ENCODE data around the gene SAMD7.

The SAMD7 gene

DNA sequence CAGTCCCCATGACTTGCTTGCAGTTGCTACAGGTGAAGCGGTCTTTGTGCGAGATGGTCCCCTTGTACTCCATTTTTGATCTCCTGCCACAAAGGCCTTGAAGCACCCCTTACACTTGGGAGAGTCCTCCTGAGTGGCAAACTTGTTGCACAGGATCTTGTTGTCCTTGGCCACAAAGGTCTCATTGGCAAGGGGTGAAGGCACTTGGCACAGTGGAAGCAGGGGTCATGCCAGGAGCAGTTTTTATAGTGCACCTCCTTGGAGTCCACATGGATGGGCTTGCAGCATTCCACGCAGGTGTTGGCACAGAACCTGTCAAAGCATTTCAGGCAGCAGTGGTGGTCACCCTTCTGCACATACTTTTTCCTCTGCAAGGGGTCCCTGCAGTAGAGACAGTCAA, 35.0 kb downstream of the SAMD7 start:
- TF ChIP-seq, protein P1, sequence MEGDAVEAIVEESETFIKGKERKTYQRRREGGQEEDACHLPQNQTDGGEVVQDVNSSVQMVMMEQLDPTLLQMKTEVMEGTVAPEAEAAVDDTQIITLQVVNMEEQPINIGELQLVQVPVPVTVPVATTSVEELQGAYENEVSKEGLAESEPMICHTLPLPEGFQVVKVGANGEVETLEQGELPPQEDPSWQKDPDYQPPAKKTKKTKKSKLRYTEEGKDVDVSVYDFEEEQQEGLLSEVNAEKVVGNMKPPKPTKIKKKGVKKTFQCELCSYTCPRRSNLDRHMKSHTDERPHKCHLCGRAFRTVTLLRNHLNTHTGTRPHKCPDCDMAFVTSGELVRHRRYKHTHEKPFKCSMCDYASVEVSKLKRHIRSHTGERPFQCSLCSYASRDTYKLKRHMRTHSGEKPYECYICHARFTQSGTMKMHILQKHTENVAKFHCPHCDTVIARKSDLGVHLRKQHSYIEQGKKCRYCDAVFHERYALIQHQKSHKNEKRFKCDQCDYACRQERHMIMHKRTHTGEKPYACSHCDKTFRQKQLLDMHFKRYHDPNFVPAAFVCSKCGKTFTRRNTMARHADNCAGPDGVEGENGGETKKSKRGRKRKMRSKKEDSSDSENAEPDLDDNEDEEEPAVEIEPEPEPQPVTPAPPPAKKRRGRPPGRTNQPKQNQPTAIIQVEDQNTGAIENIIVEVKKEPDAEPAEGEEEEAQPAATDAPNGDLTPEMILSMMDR (IDR thresholded peaks at IDR 0.05; ENCODE audit: insufficient read depth, low read length, poor library complexity, severe bottlenecking) = no peak
- H3K4me3 ChIP-seq (replicated peaks; ENCODE audit: low read depth, low read length) = no peak overlapping the region
- no peaks in the 10 kb centered on the region for H3K27me3 ChIP-seq (replicated peaks; ENCODE audit: control insufficient read depth, insufficient read depth, low read length)
- no peak for DNase-seq (ENCODE audit: extremely low read depth, insufficient read length)
- no peaks in the 10 kb centered on the region for H3K36me3 ChIP-seq (ENCODE audit: control insufficient read depth, insufficient read depth, low read length)

DNA sequence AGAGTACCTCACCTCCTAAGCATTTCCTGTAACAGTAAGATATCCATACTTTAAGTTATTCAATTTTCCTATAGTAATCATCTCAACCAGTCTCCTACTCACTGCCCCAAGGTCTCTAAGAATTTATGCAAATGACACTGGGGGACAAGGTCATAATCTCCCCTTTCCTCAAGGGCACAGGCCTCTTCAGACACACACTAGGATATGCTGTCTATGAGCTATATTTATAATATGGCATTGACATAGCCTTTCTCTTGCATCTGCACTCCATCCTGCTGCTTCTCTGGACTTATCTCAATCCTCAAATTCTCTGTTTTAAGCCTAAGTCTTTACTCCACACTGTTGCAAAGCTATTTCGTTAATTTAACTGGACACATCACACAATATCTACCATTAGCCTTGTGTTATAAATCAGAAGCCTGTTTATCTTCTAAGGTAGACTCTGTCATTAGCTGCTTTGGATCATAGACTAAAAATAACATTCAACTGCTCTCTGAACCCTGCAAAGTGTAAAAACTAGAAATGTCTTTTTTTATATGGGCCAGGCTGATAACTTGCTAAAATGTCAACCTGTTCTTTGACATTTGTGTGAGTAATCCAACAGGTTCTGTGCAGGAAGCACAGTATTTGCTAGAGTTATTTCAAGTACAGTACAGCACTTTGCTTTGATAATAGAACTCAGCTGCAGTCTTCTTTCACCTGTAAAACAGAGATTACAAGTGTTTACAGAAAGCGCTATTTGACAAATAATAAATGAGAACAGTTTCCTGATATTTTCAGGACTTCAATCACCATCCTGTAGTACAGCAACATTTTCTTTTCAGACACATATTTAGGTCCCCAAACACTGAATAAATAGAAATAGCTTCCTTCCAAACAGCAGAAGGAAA, 37.4 kb downstream of the SAMD7 start:
- no peaks in the 10 kb centered on the region for H3K27me3 ChIP-seq (replicated peaks; ENCODE audit: control insufficient read depth, insufficient read depth, low read length)
- no peaks in the 10 kb centered on the region for H3K36me3 ChIP-seq (ENCODE audit: control insufficient read depth, insufficient read depth, low read length)
- DNase-seq (ENCODE audit: extremely low read depth, insufficient read length) = no peak
- no peak overlapping the region for H3K4me3 ChIP-seq (replicated peaks; ENCODE audit: low read depth, low read length)
- TF ChIP-seq, protein P1 (IDR thresholded peaks at IDR 0.05; ENCODE audit: insufficient read depth, low read length, poor library complexity, severe bottlenecking) = no peak

DNA sequence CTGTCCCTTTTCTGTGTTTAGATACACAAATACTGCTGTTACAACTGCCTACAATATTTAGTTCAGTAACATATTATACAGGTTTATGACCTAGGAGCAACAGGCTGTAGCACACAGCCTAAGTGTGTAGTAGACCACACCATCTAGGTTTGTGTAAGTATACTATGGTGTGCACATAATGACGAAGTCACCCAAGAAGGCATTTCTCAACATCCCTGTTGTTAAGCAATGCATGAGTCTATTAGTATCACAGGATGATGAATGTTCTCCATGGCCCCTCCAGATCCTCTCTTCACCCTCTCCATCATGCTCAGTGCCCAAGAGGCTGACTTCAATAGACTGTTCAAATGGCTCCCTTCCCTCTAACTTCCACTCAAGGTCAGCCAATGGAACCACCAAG, 40.7 kb downstream of the SAMD7 start:
- no peak for DNase-seq (ENCODE audit: extremely low read depth, insufficient read length)
- Histone ChIP-seq H3K36me3 (ENCODE audit: control insufficient read depth, insufficient read depth, low read length) (no peaks in the 10 kb centered on the region), H3K27me3 (replicated peaks; ENCODE audit: control insufficient read depth, insufficient read depth, low read length) (no peaks in the 10 kb centered on the region), H3K4me3 (replicated peaks; ENCODE audit: low read depth, low read length) (no peak overlapping the region)
- TF ChIP-seq, protein P1 (IDR thresholded peaks at IDR 0.05; ENCODE audit: insufficient read depth, low read length, poor library complexity, severe bottlenecking) = no peak

DNA sequence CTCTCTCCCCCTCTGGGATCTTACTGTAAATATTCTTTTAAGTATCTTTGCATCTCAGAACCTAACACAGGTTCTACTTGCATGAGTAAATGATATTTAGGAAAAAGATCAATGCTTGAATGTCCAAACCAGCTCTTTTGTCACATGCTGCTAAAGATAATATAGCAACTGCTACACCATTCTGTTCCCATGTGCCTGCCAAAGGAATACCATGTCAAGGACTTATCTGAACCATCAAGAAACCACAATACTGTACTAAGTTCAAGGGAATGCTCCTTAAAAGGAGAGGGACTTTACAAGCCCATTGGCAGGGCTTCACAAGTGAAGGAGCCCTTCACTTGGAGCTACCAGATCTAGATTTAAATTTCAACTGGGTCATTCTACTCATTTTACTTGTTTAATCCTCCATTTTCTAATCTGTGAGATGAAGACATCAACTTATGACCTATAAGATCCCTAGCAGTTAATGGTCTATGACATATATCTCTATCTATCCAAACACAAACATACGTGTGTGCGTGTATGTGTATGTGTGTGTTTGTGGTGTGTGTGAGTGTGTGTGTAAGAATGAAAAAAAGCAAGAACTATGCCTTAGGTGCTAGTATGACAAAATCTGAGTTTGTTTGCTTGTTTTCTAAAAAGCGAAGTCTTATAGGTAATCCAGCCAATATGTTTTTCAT, 42.2 kb downstream of the SAMD7 start:
- TF ChIP-seq, protein P1 (IDR thresholded peaks at IDR 0.05; ENCODE audit: insufficient read depth, low read length, poor library complexity, severe bottlenecking) = no peak
- Histone ChIP-seq H3K36me3 (ENCODE audit: control insufficient read depth, insufficient read depth, low read length) (no peaks in the 10 kb centered on the region), H3K4me3 (replicated peaks; ENCODE audit: low read depth, low read length) (no peak overlapping the region), H3K27me3 (replicated peaks; ENCODE audit: control insufficient read depth, insufficient read depth, low read length) (no peaks in the 10 kb centered on the region)
- DNase-seq (ENCODE audit: extremely low read depth, insufficient read length) = no peak

DNA sequence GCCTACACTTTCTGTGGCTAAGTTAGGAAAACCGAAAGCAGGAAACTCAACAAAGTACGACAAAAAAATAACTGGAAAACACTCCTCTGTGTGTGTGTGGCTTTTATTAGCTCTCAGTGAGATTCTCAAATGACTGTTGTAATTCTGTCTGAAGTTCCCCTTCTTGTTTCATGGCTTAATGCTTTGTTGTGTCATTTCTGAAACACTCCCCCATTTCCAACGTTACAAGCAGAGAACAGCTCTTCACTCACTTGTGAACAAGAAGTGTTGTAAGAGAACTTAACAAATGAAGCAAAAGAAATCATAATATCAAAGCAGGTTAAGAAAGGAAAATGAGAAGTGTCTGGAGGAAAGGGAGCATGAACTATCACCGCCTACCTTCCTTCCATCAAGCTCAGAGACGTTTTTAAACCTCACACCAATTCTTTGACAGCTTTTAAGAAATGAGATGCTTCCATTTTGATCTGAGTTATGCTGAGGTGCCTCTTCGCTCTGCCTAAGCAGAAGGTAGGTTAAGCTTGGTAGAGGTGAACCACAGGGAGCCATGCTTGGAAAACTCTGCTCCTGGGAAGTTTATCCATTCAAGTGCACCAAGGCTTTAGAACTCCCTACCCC, 42.9 kb downstream of the SAMD7 start:
- Histone ChIP-seq H3K4me3 (replicated peaks; ENCODE audit: low read depth, low read length) (peak overlapping the region; percentile 1), H3K27me3 (replicated peaks; ENCODE audit: control insufficient read depth, insufficient read depth, low read length) (no peaks in the 10 kb centered on the region), H3K36me3 (ENCODE audit: control insufficient read depth, insufficient read depth, low read length) (no peaks in the 10 kb centered on the region)
- TF ChIP-seq, protein P1 (IDR thresholded peaks at IDR 0.05; ENCODE audit: insufficient read depth, low read length, poor library complexity, severe bottlenecking) = no peak
- DNase-seq (ENCODE audit: extremely low read depth, insufficient read length) = peak; percentile 67
